DMS 273 treated with DMSO at 0.1 percent for 48 hours (cell line): ENCODE data around the gene MGMT.

Experiments
- DNase-seq: peaks from one replicate; lab custom pipeline; 2025; lab: John Stamatoyannopoulos, UW

Gene MGMT

GRCh38 chr10:129495256-129495655 lies 28.2 kb downstream of the MGMT start:
- no peak for DNase-seq

GRCh38 chr10:129495698-129496097 lies 28.7 kb downstream of the MGMT start:
- no peak for DNase-seq

GRCh38 chr10:129497013-129497412 lies 30.0 kb downstream of the MGMT start:
- no peak for DNase-seq

DNA sequence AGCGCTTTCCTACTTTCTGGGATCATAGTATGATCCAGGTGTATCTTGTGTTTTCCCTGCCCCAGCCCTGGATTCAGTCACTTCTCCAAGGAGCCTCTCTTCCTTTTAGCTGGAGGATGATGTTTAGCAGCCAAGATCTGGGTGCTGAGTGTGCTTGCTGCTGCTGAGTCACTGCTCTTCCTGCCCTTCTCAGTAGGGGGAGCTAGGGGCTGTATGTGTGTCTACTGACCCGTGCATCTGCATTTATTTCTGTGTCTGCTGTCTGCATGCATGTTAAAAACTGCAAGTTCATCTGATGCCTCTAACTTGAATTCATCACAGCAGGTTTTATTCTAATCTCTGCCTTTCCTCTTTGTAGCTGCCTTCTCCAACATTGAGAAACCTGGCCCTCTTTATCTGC lies 31.6 kb downstream of the MGMT start:
- no peak for DNase-seq

DNA sequence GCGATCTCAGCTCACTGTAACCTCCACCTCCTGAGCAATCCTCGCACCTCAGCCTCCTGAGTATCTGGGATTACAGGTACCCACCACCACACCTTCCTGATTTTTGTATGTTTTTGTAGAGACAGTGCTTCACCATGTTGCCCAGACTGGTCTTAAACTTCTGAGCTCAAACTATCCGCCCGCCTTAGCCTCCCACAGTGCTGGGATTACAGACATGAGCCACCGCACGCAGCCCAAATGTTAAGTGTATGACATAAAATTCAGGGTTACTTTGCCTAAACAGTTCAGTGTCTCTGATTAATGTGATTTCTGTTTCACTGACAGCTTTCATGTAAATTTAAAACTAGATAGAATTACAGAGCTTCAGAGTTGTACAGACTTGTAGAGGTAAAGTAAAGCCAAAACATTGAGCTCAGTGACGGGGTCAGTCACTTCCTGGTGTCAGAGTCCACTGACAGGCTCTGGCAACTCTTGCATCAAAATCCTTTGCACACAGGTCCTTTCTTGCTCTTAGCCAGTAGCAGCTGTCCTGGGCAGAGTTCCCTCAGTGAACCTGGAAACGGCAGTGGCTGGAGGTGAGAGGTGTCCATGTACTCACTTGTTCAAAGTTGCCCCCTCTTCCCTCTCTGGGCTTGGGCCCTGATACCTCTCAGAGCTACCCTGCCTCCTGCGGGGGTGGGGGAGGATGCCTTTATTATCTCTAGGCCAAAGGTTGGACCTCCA lies 33.7 kb downstream of the MGMT start:
- DNase-seq, result no peak

DNA sequence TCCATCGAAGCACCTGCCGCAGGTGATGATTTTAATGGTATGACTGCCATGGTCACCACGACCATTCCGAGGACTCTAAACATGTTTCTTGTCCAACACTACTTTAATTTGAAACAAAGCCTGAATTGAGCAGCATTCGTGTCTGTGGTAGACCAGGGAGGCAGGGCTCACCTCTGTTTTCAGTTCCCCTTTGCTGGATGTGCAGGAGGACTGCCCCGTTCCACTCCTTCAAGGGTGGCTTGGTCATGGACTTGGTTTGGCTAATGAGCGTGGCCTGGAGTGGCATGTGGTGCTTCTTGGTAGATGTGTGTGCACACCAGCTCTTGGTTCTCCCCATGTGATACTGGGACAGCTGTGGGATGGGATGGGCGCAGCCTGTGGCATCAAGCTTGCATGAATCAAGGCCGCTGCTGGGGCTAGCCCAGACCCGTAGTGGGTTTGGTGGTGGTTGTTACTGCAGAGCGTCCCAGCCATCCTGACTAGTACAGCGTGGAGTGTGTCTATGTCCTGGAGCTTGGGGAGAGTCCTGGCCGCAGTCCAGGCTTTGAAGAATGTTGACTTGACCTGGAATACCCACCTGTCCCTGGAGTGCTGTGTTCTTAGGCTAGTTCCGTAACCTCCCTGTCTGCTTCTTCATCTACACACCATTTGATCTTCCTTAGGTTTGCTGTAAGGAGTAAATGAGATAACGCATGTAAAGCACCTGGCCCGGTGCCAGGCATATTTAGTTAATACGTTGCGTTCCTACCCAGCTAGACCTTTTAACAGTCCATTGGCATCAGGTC lies 34.8 kb downstream of the MGMT start:
- DNase-seq, result no peak

GRCh38 chr10:129502448-129502847 lies 35.4 kb downstream of the MGMT start:
- DNase-seq, result no peak

- DNase-seq, result no peak
These were observed 38.5 kb downstream of the MGMT start for GRCh38 chr10:129505500-129506075.

DNA sequence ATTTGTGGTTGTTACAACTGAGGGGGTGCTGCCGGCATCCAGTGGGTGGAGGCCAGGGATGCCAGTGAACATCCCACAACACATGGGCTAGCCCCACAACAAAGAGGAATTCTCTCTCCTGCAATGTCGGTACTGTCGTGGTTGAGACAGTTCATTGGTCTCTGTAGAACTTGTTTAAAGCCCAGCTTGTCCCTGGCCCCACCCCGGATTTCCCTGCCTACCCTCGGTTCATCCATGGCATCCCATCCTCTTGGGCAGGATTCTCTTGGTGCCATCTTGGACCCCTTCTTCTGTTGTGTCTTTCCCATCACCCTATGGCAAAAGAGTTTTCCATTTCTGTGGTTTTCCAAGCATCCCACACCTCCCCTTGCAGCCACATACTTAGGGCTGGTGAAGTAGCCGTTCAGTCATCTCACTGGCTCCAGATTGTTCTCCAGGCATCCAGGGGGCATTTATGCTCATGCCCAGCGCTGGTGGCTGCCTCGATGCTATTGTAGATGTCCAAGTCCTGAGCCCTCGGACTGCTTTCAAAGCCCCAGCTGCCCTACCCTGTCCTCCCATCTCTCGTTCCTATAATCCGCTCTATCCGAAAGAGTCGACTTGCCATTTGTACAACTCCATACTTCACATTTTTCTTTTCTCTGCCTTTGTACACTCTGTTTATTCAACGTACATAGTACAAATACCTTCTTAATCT lies 39.2 kb downstream of the MGMT start:
- no peak for DNase-seq

GRCh38 chr10:129507216-129507889 lies 40.3 kb downstream of the MGMT start:
- no peak for DNase-seq

- DNase-seq, result no peak
These were observed 42.1 kb downstream of the MGMT start for GRCh38 chr10:129509155-129509554.

DNA sequence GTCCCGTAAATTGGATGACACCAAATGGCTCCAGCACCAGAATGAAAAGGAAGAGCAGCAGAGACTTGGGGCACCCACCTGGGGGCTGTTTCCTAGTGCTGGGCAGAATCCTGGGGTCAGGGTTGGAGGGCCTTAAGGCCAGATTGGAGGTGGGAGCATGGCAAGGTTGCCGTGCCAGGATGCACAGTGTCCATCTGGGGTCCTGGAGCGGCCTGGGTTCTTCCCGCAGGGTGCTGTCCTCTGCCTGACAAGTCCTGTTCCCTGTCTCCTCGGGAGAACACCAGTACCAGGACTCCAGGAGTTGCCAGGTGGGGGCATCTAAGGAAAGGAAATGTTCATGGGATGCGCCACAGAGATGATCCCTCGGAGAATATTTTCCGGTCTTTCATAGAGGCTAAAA lies 42.8 kb downstream of the MGMT start:
- DNase-seq, result no peak

- DNase-seq, result no peak
These were observed 44.0 kb downstream of the MGMT start for GRCh38 chr10:129511086-129511485.

GRCh38 chr10:129511758-129512157 lies 44.7 kb downstream of the MGMT start:
- DNase-seq, result no peak

DNA sequence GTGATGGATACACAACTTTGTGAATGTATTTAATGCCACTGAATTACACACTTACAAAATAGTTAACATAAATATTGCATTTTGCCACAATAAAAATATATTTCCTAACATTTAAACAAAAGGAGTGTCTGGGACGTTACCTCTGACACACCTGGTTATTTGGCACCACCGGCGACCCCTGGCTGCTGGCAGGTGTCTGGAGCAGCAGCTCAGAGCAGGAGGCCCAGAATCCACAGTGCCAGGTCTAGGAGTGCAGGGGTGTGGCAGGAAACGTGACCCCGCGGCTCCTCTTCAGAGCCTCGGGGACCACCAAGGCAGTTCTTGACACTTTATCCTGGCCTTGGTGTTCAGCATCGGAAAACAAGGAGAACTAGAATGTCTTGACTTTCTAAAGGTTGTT lies 46.3 kb downstream of the MGMT start:
- DNase-seq, result no peak

DNA sequence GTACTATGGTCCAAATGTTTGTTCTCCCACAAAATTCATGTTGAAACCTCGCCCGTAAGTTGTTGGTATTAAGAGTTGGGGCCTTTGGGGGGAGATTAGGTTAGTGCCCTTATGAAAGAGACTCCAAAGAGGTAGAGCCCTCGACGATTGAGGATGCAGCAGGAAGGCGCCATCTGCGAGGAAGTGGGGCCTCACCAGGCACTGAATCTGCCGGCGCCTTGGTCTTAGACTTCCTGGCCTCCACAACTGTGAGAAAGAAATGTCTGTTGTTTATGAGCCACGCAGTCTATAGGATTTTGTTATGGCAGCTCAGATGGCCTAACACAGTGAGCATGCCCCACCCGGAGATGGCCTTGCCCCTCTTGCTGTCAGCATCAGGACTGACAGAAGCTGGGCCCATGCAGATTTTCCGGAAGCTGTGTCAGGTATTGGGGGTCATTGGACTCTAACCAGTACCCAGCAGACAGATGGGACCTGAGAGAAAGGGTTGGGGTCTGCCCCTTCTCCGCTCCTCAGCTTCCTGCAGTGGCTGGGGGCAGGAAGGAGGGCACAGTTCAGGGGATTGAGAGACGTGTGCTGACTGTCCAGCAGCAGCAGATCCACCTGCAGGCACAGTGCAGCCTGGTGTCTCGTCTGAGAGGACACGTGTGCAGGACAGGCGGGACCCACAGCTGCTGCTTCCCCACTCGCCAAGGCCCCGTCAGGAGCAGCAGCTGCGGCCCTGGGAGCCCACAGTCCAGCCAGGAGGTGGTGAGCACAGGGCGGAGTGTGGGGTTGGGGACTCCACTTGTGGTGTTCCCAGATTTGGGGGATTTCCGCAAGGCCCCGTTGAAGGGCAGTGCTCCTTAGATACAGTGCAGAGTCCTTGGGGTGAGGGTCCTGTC lies 47.8 kb downstream of the MGMT start:
- DNase-seq, result no peak

DNA sequence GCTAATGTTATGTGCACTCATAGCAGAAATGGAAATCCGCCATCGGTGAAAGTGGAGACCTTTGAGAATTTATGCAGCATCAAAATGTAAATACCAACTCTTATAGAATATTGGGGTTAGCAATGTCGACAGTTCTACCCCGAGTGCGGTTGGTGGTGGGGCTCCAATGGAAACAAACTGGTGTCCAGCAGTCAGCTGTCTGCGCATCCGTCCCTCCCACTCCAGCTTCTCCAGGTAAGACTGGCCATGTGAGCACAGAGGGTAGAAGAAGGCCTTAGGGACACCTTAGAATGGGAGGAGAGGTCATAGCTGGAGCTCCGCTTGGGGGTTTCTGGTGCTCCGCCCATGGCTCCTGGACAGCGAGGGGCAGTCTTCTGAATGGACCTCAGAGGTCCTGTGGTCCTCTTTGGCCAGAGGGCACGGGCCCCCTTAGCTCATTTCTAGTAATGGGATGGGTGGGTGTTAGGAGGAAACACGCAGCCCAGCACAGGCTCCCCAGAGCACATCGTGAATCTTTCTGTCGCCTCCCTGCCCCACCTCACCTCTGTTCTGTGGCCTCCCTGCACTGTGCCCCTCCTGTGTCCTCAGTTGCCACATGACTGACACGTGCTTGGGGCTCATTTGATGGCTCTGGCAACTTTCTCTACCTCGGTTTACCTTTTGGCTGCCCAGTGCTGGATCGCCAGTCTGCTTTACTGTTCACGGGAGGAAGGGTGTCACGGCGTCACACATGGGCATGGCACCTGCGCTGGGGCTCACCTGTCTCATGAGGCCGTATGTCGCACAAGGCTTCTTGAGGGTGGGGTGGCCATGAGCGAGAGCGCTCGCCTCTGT lies 50.0 kb downstream of the MGMT start:
- DNase-seq, result no peak

DNA sequence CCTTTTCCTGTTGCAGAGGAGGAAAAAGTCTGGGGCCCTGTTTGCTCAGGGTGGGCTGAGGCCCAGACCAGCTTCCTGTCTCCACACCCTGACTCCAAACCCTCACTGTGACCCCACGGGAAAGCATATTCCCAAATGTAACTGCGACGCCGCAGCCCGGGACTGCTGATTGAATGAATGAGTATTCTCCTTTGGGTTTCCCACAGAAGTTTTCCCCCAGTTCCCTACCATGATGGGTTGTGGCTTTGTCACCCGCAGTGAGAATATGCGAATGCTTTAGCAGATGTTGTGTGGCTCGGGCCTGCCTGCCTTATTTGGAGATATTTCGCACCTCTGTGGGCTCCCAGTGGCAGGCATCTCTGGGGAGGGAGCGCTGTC lies 50.6 kb downstream of the MGMT start:
- no peak for DNase-seq

DNA sequence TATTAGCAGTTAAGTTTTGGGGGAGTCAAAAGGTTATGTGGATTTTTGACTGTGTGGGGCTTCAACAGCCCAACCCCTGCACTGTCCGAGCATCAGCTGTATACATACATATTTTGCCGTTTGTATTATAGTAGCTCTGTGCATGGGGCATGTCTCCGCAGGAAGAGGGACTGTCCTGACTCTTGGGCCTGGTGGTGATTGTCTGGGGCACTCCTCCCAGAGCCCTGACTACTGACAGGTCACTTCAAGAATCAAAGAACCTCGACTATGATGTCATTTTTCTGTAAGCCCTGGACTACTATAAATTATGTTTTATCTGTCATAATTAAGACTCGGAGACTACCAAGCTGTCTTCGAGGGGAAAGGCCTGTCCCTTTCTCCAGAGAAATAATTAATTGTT lies 51.8 kb downstream of the MGMT start:
- DNase-seq, result no peak

GRCh38 chr10:129520440-129521080 lies 53.5 kb downstream of the MGMT start:
- DNase-seq, result no peak
